CD4-positive, alpha-beta T cell treated with Interleukin-21 for 1 hour (primary cell): ENCODE results near the gene TYRP1.
"Not testable (repeated sequence)": the region's sequence is repeated elsewhere in the genome, so short reads cannot be mapped to it uniquely, and the experiment has no call there.

ENCODE experiments used
- DNase-seq: peaks from one replicate; pipeline ENCODE4 v3.0.0-alpha.2; 2020

Gene TYRP1

DNA sequence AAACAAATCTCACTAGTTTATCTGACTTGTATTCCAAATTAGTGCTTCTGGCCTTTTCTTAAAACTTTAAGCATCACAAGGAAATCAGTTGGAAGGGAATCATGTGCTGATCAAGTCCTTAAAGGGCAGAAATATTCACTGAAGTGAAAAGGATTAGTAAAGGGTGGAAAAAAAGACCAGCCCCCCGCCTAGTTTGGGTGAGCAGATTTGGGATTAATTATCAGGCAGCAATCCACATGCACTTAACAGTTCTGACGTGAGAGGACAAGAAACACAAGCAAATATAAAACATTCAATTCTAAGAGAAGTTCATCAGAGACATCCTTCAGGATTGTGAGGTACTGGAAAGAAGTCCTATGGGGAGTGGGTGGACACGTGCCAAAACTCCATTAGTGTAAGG is at the start of gene TYRP1:
Gene TYRP1, plus strand, starts transcription at position 245 of the 400 bp plus-strand sequence. CDS start 612 bp downstream, outside the sequence.
- DNase-seq = no peak

DNA sequence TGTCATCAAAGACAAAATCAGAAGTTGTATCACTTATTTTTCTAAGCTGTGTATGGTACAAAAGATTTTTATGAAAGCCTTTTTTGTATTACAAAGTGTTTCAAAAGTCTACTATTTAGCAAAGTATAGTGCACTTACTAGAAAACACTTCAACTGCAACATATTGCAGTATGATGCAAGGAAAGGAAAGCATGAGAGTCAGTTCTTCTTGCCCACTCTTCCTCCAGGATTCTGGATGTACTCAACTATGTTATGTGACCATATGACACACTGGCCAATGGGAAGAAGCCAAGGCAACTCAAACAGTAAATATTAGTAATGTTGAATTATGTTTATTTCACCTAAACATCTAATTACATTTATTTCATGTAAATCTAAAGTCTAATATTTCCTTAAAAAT is 49.5 kb upstream of the TYRP1 start:
- DNase-seq = no peak

DNA sequence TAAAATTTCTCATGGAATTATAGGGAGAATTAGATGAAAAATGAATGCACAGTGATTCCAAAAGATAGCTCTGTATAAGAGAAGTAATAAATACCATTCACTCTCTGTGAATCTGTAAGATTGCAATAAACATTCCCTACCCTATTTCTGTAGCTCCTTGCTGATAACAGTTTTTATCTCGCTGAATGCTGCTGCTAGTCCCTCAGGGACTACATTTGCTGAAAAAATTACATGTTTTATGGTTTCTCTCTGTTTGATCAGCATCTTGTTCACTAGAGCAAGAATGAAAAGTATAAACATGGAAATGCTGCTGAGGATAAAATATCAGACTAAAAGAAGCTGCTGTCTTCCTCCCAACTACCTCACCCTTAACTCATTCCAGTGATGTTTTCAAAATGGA is 44.3 kb upstream of the TYRP1 start:
- DNase-seq = no peak

DNA sequence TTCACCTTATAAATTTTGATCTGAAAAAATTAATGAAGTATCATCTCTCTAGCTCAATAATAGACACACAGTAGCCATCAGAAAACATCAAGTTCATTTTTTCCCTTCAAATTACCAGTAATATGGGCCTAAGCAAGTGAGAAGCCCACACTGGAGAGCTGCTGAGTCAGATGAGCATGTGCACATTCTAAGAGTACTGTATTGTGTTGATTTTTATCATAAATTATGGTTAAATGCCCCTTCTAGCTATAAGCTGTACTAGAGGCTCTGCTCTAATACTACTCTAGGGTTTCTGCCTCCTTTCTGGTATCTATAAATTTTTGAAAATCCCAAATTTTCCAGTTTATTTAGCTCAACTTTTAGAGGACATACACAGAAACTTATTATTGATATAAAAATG is 42.1 kb upstream of the TYRP1 start:
- no peak for DNase-seq

DNA sequence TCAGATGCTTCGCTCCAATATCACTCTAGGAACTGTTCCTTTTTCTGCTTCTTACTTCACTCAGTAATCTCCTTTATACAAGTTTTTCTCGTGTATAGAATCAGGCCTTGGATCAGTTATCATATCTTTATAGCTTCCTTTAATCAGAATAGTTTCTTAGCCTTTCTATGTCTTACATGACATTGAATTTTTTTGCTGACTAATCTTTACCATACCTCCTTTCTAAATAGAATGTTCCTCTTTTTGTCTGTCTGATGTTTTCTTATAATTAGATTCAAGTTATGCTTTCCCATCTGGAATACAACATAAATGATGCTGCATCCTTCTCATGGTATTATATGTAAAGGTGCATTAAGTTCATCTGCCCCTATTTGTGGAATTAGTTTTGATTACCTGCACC is 40.2 kb upstream of the TYRP1 start:
- no peak for DNase-seq

GRCh38 chr9:12656803-12657202 is 36.4 kb upstream of the TYRP1 start:
- no peak for DNase-seq

- no peak for DNase-seq
These were observed 36.0 kb upstream of the TYRP1 start for GRCh38 chr9:12657233-12657632.

GRCh38 chr9:12657998-12658397 is 35.2 kb upstream of the TYRP1 start:
- DNase-seq = no peak

DNA sequence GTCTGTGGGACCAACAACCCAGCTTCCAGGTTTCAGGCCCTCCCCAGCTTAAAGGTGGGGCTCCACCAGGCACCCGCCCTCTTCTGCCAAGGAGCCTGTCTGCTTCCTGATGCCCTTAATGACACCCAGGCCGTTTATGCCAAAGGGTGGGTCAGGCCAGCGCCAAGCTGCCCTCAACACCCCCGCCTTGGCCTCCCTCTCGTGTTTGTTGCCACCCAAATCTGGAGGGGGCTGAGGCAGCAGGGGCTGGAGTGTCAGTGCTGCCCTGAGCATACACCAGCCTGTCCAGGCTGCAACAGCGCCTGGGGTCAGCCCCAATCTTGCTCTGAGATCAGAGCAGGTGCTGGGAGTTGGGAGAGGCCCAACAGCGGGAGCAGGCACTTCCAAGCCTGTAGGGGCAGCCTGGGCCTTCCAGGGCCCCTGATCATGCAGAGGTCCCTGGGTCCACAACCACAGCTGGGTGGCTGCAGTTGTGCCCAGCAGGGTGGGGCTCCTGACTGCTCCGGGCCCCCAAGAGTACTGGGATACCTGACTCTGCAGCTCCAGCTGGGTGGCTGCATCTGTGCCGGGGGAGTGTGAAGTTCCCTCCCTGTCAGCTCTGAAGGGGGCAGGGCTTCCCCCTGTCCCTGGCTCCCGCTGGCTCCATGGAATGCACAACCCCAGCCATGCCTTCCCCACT is 34.5 kb upstream of the TYRP1 start:
- DNase-seq = no peak

DNA sequence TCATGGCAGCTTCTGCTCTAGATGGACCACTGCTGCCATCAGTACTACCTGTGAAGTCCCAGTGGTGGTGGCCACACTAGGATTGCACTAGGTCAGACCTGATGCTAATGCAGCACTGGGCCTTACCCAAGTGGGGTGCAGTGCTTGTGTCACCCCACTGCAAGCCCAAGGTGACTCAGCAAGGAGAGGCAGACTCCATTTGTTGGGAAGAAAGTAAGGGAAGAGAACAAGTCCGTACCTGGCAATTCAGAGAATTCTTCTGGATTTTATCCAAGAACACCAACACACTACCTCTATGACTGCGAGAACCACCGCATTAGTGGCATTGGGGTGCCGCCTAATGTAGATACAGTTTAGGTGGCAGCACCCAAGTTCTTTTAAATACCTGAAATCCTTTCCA is 34.0 kb upstream of the TYRP1 start:
- no peak for DNase-seq

DNA sequence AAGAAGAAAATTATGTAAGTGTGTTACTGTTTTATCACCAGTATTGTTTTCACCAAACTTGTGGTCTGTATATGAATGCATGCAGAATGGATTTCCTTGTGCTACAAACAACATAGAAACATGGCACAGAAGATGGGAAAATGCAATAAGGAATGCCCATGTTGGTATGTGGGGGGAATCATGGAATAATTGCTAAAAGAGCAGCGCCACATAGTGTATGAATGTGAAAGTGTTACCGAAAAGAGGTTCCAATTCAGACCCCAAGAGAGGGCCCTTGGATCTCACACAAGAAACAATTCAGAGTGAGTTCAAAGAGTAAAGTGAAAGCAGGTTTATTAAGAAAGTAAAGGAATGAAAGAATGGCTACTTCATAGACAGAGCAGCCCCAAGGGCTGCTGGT is 26.4 kb upstream of the TYRP1 start:
- DNase-seq = no peak

DNA sequence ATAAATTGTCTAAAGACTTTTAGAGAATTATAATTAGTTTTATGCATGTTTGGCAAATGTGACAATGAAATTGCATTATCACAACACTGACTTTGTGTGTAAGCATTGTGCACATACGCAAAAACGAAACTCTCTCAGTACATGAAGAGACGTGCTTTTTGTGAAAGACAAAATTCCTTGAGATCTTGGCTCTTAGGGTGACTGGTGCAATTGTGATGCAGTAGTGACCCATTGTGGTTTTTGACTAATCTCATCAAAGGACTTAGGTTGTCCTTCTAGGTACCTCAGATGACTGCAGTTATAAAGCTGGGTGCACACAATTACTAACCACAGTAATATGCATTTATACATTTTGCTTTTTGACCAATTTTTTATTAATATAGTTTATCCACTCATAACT is 25.3 kb upstream of the TYRP1 start:
- no peak for DNase-seq

GRCh38 chr9:12670006-12670405 is 23.2 kb upstream of the TYRP1 start:
- DNase-seq = no peak

GRCh38 chr9:12674961-12675360 is 18.2 kb upstream of the TYRP1 start:
- DNase-seq = no peak

DNA sequence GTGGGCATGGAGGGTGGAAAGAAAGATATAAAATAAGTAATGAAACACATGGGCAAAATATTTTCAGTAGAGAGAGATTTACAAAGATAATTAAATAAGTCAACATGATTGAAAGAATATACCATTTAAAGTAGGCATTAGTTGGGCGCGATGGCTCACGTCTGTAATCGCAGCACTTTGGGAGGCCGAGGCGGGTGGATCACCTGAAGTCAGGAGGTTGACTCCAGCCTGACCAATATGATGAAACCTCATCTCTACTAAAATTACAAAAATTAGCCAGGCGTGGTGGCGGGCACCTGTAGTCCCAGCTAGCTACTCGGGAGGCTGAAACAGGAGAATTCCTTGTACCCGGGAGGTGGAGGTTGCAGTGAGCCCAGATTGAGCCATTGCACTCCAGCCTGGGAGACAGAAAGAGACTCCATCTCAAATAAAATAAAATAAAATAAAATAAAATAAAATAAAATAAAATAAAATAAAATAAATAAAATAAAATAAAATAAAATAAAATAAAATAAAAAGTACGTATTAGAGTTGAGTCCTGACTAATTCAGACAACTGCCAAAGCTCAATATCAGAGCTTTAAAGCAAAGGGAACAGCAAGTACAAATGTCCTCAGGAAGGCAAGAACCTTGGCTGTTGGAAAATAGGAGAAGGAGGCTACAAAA is 15.6 kb upstream of the TYRP1 start:
- not testable (repeated sequence) for DNase-seq

DNA sequence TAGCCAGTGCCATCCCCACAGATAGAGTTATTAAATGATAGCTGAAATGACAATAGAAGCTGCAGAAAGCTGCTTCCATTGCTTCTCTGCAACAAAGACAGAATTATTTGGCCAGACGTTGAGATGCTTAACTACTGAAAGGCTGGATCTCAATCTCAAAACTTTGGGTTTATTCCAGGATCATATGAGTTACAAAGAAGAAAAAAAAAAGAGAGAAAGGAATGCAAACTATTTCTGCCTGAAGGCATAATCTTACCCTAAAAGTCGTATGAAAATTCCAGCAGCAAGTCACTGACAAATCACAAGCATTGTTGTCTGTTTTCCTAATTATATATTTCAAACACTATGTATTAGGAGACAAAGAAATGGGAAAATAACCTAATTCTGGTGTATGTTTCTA is 12.8 kb upstream of the TYRP1 start:
- DNase-seq = no peak

DNA sequence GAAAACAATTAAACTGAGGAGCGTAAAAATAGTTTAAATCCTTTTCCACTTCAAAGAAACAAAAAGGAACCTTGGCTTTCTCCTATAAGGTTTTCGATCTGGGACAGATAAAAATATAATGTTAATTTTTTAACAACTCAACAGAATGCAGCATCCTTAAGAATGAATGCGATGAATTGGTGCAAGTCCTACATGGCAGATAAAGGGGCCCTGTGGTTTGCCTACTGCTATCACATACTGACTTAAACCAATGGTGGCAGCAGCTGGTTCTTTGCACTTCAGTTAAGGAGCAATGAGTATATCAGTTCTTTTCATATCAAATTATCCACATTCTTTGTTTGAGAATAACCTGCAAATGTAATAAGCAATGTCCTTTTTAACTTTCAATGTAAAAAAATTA is 12.4 kb upstream of the TYRP1 start:
- no peak for DNase-seq

- no peak for DNase-seq
These were observed 11.6 kb upstream of the TYRP1 start for GRCh38 chr9:12681620-12682019.

DNA sequence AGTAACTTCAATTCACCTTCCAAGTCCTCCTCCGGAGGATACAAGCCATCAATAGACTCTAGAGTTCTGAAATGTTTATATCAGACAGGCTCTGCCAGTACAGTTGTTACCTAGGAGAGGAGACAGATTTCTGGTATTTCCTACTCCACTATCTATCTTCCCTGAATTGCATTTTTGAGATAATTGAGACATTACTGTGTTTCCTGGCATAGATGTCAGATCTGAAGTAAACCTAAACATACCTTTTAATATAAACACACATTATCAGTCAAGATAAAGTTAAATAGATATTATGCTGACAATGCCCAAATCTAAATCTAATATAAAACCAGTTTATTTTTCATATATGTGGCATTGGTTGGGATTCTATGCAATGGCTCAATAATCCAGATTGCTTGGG is 8.2 kb upstream of the TYRP1 start:
- DNase-seq = no peak

DNA sequence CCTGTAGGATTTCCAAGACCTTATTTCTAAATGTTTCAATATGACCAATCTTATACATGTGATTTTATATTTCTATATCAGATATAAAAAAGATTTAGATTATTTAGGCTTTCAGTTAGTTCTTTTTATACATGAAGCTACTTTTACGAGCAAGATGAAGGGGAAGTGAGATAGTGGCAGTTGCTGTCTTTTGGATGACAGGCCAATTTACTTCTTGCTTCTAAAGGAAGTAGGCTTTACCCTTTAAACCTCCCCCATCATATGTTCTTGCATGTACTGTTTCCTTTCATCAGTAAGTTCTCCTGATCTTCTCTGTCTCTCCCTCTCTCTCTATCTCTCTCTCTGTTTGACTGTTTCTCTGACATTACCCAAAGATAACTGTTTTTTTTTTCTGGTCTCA is 4.0 kb upstream of the TYRP1 start:
- DNase-seq = no peak

DNA sequence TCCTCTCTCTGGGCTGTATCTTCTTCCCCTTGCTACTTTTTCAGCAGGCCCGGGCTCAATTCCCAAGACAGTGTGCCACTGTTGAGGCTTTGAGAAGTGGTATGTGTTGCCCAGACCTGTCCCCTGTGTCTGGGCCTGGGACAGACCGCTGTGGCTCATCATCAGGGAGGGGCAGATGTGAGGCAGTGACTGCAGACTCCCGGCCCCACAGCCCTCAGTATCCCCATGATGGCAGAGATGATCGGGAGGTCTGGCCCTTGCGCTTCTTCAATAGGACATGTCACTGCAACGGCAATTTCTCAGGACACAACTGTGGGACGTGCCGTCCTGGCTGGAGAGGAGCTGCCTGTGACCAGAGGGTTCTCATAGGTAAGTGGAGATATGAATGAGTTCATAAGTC is 828 bp downstream of the TYRP1 start:
- no peak for DNase-seq

GRCh38 chr9:12695474-12695873 is 2.3 kb downstream of the TYRP1 start:
- no peak for DNase-seq

GRCh38 chr9:12696931-12697622 is 3.9 kb downstream of the TYRP1 start:
- no peak for DNase-seq

- DNase-seq = no peak
These were observed 4.5 kb downstream of the TYRP1 start for GRCh38 chr9:12697719-12698118.
